HG02798 (cell line): ENCODE data around the gene CCBE1.

Experiments
- ATAC-seq: cut with Tn5 transposase; IDR thresholded peaks from one replicate; pipeline ENCODE4 v1.9.1; 2021; ENCODE audit warnings: mild to moderate bottlenecking; ENCODE audit not compliant: unreplicated experiment, poor library complexity

Gene CCBE1

DNA sequence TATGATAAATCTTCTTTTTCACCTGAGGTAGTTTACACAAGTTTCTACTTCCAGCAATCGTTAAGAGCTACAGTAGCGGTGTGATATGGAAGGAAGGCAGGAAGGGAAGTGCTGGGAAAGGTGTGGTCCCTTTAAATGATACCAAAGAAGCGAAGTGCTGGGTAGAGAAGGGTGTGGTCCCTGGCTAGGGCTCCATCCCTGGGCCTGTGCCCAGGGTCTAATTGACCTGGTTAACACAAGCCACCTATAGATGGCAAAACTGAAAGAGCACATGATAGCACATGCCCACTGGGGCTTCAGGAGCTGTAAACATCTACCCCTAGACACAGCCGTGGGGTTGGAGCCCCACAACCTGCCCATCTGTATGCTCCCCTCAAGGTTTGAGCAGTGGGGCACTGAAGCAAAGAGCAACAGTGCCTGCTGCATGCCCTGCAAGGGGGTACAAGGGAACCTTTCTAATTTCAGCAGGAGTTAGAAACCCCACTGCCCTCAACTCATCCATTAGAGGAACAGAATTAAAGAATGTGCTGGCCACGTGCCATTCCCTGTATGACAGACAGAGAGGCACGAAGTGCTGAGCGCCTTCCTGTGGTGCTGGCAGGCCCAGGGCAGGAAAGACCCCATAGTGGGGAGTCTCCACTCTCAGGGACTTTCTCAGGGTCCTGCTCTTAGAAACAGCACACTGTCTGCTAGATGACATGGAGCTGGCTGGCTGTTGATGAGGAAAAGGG, 185.0 kb downstream of the CCBE1 start:
- no peak for ATAC-seq

DNA sequence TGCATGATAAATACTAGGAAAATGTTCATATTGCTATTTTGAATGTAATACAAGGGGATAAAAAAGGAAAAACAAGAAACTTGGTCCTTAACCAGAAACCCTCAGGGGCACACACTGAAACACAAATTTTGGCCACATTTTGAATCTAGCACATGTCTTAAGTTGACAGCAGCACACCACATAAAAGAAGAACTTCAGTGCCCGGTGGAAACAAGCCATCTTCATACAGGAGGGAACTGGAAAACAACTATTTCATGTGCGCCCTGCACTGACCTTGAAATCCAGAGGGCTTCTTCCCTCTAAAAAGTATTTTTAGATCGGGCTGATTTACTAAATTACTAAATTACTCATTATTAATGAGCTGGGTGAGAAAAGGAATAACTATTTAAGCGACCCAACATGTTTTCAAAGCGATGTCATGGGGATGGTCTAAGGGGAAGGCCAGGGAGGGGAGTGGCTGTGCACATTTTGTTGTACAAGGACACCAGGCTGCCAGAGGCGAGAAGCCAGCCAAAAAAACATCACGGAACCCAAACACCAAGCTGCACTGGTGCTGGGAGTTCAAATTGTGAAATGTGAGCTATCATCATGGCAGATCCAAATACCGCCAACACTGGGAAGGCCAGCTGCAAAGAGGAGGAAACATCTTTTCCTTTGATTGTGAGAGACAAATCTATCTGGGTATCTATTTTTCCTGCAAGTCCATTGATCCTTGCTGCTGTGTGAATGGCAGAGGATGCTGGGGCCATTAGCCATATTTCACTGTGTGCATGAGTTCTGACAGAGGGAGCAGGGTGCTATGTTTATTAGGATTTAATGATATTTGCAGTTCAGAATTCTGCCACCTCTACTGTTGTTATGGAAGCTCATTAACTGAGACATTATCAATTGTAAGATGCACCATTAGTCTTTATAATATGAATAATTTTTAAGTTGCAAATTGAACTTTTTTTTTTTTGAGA, 187.5 kb downstream of the CCBE1 start:
- ATAC-seq, result no peak

DNA sequence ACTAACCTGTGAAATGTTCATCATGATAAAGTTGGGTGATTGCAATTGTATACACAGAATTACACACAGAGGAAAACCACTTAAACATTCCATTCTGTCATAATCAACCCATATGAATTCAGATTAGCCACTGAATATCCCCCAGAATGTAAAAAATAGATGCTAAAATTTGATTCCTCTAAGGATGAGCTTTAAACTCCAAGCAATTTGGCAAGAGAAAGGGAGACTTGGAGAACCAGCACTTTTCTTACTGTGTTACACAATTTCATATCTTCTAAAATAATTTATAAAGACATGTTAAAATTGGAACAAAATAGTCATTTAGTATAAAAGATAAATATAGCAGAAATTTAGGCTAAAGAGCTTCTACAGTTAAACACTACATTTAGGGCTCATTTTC, 191.9 kb downstream of the CCBE1 start:
- no peak for ATAC-seq

- ATAC-seq, result no peak
Measured at GRCh38 chr18:59502274-59503175, 194.7 kb downstream of the CCBE1 start.

- ATAC-seq, result no peak
Measured at GRCh38 chr18:59501920-59502273, 195.3 kb downstream of the CCBE1 start.

GRCh38 chr18:59500765-59501164, 196.5 kb downstream of the CCBE1 start:
- ATAC-seq, result no peak

DNA sequence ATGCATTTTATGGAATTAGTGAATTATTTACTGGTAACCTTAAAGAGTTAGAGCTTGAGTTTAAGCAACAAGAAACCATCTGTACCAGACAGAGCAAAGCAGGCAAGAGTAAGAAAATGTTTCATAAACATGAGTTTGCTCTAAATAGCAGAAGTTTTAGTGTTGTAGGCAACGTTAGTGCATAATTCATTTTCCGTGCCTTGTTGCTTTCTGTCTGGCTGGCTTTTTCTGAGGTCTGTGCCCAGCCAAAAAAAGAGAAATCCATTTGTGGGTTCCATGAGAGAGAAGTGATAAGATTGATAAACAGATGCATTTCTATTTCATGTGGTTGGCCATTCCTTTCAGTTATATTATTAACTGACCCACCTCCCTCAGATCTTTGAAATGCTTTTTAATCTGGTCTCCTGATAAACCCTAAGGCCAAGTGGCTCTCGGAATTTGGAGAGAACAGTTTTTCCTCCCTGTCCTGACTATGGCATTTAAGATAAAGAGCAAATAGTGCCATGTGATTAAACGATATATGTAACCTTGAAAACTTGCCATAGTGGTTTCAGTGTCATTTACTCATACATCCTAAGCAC, 198.6 kb downstream of the CCBE1 start:
- ATAC-seq, result no peak

GRCh38 chr18:59492756-59493421, 204.3 kb downstream of the CCBE1 start:
- no peak for ATAC-seq

DNA sequence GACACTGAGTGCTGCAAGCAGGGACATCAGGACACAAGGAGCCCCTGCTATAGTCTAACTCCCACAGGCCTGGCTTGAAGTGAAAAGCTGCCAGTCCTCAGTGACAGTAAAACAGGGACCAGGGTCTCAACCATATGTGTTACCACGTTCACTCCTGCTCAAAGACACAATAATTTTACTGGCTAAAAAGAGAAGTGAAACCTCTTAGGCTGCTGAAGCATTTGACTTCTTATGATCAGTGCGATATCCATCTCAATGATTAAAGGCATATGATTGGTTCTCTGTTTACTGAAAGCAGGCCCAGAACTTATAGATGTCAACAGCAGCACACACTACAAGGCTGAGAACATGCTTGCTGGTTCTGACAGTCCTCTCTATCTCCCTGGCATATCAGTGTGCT, 208.3 kb downstream of the CCBE1 start:
- ATAC-seq, result no peak

- no peak for ATAC-seq
Measured at GRCh38 chr18:59485382-59485781, 211.8 kb downstream of the CCBE1 start.

DNA sequence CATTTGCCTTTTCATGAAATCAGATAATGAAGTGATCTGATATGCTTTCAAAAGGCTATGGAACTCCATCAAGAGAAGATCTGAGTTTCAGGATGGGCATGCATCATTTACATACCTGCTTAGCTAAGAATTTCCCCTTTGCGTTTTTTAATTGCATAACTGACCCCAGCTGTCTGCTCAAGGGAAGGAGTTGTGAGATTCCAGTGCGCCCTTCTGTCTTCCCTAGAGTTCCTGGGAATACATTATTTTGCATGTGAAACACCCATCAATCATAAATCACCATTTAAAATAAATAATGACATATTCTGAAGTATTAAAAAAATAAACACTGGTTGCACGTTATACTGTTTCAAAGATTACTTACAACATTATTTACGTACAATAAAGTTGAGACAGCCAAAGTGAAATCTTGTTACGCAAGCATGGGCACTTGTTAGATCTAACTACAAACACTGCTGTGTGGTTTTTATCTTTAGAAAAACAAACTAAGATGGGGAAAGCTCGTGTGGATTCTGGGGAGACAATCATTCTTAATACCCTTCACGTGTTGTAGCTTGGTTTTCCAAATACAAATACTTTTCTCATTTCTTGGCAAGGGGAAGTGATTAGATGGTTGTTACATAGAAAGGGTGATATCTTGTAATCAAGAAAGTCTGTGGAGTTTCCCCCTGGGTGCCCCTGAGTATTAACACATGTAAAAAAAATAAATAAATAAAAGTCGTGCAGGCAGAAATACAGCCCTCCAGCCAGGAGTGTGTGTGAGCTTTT, 212.5 kb downstream of the CCBE1 start:
- ATAC-seq, result no peak

DNA sequence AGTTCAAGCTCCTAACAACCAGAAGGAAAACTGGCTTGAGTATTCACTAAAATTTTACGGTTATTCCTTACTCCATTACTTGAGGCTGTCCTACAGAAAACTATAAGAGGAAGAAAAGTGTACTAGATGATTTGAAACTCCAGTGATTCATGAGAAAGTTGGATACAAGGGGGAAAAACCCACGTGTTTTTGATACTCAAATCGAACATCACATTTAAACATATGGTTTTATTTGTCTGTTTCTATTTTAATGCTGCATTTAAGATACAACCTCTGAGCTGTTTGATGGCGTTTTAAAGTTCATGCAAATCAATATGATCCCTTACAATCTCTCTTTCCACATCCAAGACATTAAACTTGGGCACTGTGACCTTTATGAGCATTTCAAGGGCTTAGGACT, 213.1 kb downstream of the CCBE1 start:
- ATAC-seq, result no peak

DNA sequence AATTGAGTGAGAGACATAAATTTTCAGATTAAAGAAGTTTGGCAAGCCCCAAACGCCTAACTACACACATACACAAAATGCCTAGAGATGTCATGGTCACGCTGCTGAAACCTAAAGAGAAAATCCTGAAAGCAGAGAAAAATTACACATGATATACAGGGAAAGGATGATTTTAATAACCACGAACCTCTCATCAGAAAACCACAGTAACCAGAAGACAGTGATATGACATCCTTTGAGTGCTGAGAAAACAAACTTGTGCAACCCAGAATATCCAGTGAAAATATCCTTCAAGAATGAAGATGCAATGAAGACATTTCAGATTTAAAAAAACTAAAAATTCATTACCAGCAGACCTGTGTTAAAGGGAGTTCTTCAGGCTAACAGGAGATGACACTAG, 215.8 kb downstream of the CCBE1 start:
- no peak for ATAC-seq

GRCh38 chr18:59479776-59480175, 217.4 kb downstream of the CCBE1 start:
- no peak for ATAC-seq

DNA sequence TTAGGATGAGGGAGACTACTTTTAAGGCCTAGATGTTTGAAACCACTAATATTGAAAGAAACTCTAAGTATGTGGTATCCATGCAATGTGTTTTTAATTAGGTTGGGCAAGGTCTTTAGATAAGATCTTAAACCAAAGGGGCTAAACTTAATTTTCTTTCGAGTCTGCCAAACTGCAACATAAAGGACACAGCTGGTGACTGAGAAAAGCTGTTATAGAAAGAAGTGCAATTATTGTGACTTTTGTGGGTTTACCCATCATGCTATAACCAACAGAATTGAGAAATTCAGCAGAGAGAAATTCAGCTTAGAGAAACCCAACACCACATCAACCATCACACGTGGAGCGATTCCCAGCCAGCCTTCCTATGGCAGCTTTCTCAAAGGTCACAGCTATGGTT, 218.6 kb downstream of the CCBE1 start:
- no peak for ATAC-seq

DNA sequence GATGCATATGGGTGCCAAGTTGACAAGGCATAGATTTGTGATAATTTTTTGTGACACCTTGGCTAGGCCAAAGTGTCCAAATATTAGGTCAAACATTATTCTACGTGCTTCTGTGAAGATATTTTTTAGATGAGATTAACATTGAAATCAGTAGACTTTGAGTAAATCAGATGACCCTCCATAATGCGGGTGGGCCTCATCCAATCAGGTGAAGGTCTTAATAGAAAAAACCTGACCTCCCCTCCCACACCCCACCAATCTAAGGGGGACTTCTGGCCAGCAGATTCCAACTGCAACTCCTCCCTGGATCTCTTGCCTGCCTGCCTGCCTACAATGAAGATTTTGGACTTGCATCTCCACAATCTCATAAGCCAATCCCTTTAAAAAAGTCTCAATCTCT, 219.4 kb downstream of the CCBE1 start:
- ATAC-seq, result no peak

GRCh38 chr18:59470561-59471121, 226.6 kb downstream of the CCBE1 start:
- no peak for ATAC-seq

DNA sequence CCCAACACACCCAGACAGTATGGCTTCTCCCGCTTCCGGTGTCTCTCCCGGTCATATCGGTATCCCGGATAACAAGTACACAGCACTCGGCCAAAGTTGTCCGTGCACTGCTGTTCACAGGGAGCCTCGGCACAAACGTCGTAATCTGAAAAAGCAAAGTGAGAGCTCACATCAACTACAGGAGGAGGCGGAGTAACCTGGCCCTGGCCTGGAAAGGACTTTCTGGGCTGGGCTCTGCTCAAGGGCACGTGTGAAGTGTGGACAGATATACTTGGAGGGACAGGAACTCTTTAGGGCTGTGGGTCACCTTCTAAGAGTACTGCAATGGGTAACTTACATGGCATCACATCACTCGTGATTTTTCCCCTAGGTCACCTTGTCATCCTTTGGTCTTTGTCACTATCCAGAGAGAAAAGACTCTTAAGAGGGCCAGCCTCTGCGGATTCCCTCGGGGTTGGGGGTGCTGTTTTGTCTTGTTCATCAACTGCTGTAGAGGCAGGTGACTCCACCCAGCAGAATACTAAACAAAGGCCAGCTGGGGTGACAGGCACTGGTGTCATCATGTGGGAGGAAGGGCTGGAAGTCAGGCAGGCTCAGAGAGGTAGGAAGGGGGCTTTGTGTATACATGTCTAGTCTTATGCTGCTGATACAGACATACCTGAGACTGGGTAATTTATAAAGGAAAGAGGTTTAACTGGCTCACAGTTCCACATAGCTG, 227.6 kb downstream of the CCBE1 start:
- no peak for ATAC-seq
